Panc1 (cell line): ENCODE data around the gene ST8SIA6. TPM values are rescaled to one million over a fixed set of nuclear protein-coding genes. Genes with fewer than 3 reads are reported as not detected.
A peak's percentile ranks its signal among the peaks of the same experiment; 100 is the strongest.

Experiments used
- ATAC-seq: fragments of 200-7000 bp; cut with Tn5 transposase; 2 replicates; pipeline ENCODE4 v1.9.1; 2020; ENCODE audit warnings: mild to moderate bottlenecking, moderate library complexity
- BruUV-seq: library from RNA; stranded (reverse); fragments of 400-500 nt; replicated peaks from 2 replicates; lab custom pipeline; 2021; lab: Mats Ljungman, UMichigan
- CTCF ChIA-PET: fragments of 300-600 bp; sonication (Branson Sonifier 250); formaldehyde crosslinking; loops from one replicate; lab custom pipeline; 2022; ENCODE audit warnings: antibody characterized with exemption; lab: Charles Lee
- POLR2A ChIA-PET: fragments of 300-600 bp; sonication (Branson Sonifier 250); formaldehyde crosslinking; loops from one replicate; lab custom pipeline; 2022; ENCODE audit warnings: antibody characterized with exemption; lab: Charles Lee
- DNase-seq: peaks from one replicate; pipeline ENCODE4 v3.0.0-alpha.2; 2010; ENCODE audit warnings: low read depth, low spot score
- H3K27ac ChIP-seq: 2 replicates; pipeline ENCODE4 v1.5.1; 2011; ENCODE audit warnings: mild to moderate bottlenecking, low read length, inconsistent platforms
- H3K27me3 ChIP-seq: fragments of 200-500 bp; sonication (Bioruptor generic); 2 replicates; pipeline ENCODE4 v1.6.0; 2014; ENCODE audit warnings: low read length, inconsistent platforms; ENCODE audit not compliant: control insufficient read depth, insufficient read depth
- H3K36me3 ChIP-seq: fragments of 200-500 bp; sonication (Bioruptor generic); 2 replicates; pipeline ENCODE4 v1.5.1; 2014; ENCODE audit warnings: inconsistent platforms, mild to moderate bottlenecking, low read length, moderate library complexity; ENCODE audit not compliant: control insufficient read depth, insufficient read depth
- H3K4me1 ChIP-seq: 2 replicates; pipeline ENCODE4 v1.5.1; 2011; ENCODE audit warnings: inconsistent platforms, mild to moderate bottlenecking, low read length, moderate library complexity; ENCODE audit not compliant: control insufficient read depth, insufficient read depth
- H3K4me3 ChIP-seq, 2 experiments: 2 replicates each; pipeline ENCODE4 v1.5.1; 2011 to 2012; ENCODE audit warnings: low read depth in 2 of 2, low read length in 2 of 2, mild to moderate bottlenecking in 2 of 2, inconsistent platforms in 1 of 2, moderate library complexity in 1 of 2
- H3K9me3 ChIP-seq: fragments of 200-500 bp; sonication (Bioruptor generic); 2 replicates; pipeline ENCODE4 v1.5.1; 2014; ENCODE audit warnings: low read depth, mild to moderate bottlenecking, inconsistent platforms, low read length, moderate library complexity; ENCODE audit not compliant: control insufficient read depth, insufficient read depth
- CTCF ChIP-seq: fragments of 450-650 bp; IDR thresholded peaks from 2 replicates; pipeline ENCODE4 v1.5.1; 2017; ENCODE audit warnings: mild to moderate bottlenecking
- POLR2AphosphoS5 ChIP-seq: IDR thresholded peaks from 2 replicates; pipeline ENCODE4 v1.6.1; 2012; ENCODE audit warnings: mild to moderate bottlenecking, low read depth, low read length, moderate library complexity
- REST ChIP-seq, 2 experiments: IDR thresholded peaks; 2 replicates each; pipeline ENCODE4 v1.6.1; 2011 to 2012; ENCODE audit warnings: low read depth in 2 of 2, control low read depth in 1 of 2, low read length in 1 of 2, mild to moderate bottlenecking in 1 of 2, moderate library complexity in 1 of 2; ENCODE audit not compliant: insufficient read depth in 1 of 2
- SIN3A ChIP-seq: IDR thresholded peaks from 2 replicates; pipeline ENCODE4 v1.6.1; 2012; ENCODE audit warnings: low read depth, mild to moderate bottlenecking, low read length, moderate library complexity, borderline replicate concordance; ENCODE audit not compliant: insufficient read depth
- TCF7L2 ChIP-seq: IDR thresholded peaks from 2 replicates; pipeline ENCODE4 v1.6.1; 2011; ENCODE audit warnings: mild to moderate bottlenecking, low read depth, low read length, inconsistent platforms
- in situ Hi-C: cut with HindIII; loops from 2 replicates; pipeline ENCODE4 v1.10.0; 2016; ENCODE audit warnings: low sequenced_read_pairs, low pct_unique_long_range_greater_than_20kb
- intact Hi-C: fragments of 100-400 bp; cut with micrococcal nuclease; formaldehyde crosslinking; loops from one replicate; pipeline ENCODE4 v1.10.0; 2022; ENCODE audit not compliant: unreplicated experiment
- total RNA-seq: library from RNA; stranded (reverse); gene quantifications from one replicate; pipeline ENCODE4 v1.2.1, GENCODE V29; 2021; ENCODE audit not compliant: unreplicated experiment

Gene ST8SIA6
- total RNA-seq, 1 experiment from 2014 or later = 0.82 TPM

- no peak for DNase-seq
These were observed 2.1 kb downstream of the ST8SIA6 start for GRCh38 chr10:17452060-17452841.

GRCh38 chr10:17450024-17450423, 4.4 kb downstream of the ST8SIA6 start:
- CTCF ChIA-PET = no interaction called here
- H3K4me3 ChIP-seq = no peak overlapping the region
- POLR2A ChIA-PET = no interaction called here
- DNase-seq = no peak
- in situ Hi-C loops = no loop called here
- BruUV-seq = no TSS peak
- H3K9me3 ChIP-seq = no peaks in the 10 kb centered on the region; the same call in 1 of the 2 replicates
- H3K27ac ChIP-seq = no peak overlapping the region
- H3K4me1 ChIP-seq = peaks cover 6% of the 10 kb centered on the region; the same call in 1 of the 2 replicates
- intact Hi-C loops = no loop called here
- no peak for ATAC-seq
- H3K36me3 ChIP-seq = no peaks in the 10 kb centered on the region
- H3K27me3 ChIP-seq = no peaks in the 10 kb centered on the region
- TF ChIP-seq POLR2AphosphoS5 (no peak), SIN3A (no peak), CTCF (no peak), REST (IDR thresholded peaks at IDR 0.05; ENCODE audit: insufficient read depth in 1 of 2, low read depth in 2 of 2, low read length in 1 of 2) (no peak)

More at GRCh38 chr10:17452060-17452841, 2.1 kb downstream of the ST8SIA6 start:
- intact Hi-C loops (no loop called here), in situ Hi-C loops (no loop called here)
- CTCF ChIA-PET = interaction anchor here (0.5 kb wide), 1 partner anchor 23 kb away, joined by 4 read pairs; no protein-coding TSS in a partner anchor
- Histone ChIP-seq H3K4me3 (peak overlapping the region in 1 of 2 experiments; percentile 52; a peak in 1 of 4 replicates), H3K4me1 (no peaks in the 10 kb centered on the region; the same call in 1 of the 2 replicates), H3K9me3 (no peaks in the 10 kb centered on the region; the same call in 1 of the 2 replicates), H3K27ac (peak overlapping the region; percentile 39; the same call in 1 of the 2 replicates), H3K36me3 (no peaks in the 10 kb centered on the region), H3K27me3 (no peaks in the 10 kb centered on the region)
- POLR2A ChIA-PET = no interaction called here
- TF ChIP-seq SIN3A = no peak
- TF ChIP-seq CTCF = no peak
- no peak for TF ChIP-seq TCF7L2
- TF ChIP-seq REST (IDR thresholded peaks at IDR 0.05; ENCODE audit: insufficient read depth in 1 of 2, low read depth in 2 of 2, low read length in 1 of 2) = no peak
- TF ChIP-seq POLR2AphosphoS5 = no peak
- no TSS peak for BruUV-seq
- no peak for ATAC-seq
